Activated naive CD8-positive, alpha-beta T cell treated with anti-CD3 and anti-CD28 coated beads, Interleukin-2, amount 50 U/mL, for 16 hours (primary cell): ENCODE data around the gene CARS1.
A peak's percentile ranks its signal among the peaks of the same experiment; 100 is the strongest.

Experiments used
- DNase-seq: peaks from one replicate; pipeline ENCODE4 v3.0.0-alpha.2; 2020; ENCODE audit warnings: low read depth, low spot score

Gene CARS1

DNA sequence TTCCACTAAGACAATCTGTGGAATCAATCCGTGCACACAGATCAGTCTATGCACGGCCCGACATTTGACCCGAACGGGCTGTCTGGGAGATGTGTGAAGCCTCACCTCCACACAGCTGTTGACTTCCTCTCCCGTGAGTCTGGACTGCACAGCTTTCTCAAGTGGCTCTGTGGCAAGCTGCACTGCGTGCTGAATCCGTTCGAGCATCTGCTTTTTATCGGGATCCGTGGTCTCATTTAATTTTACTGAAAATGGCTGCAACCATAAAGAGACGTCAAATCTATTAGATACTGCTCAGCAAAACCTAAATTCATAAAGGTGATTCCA lies 19.3 kb downstream of the CARS1 start:
- DNase-seq, result no peak

DNA sequence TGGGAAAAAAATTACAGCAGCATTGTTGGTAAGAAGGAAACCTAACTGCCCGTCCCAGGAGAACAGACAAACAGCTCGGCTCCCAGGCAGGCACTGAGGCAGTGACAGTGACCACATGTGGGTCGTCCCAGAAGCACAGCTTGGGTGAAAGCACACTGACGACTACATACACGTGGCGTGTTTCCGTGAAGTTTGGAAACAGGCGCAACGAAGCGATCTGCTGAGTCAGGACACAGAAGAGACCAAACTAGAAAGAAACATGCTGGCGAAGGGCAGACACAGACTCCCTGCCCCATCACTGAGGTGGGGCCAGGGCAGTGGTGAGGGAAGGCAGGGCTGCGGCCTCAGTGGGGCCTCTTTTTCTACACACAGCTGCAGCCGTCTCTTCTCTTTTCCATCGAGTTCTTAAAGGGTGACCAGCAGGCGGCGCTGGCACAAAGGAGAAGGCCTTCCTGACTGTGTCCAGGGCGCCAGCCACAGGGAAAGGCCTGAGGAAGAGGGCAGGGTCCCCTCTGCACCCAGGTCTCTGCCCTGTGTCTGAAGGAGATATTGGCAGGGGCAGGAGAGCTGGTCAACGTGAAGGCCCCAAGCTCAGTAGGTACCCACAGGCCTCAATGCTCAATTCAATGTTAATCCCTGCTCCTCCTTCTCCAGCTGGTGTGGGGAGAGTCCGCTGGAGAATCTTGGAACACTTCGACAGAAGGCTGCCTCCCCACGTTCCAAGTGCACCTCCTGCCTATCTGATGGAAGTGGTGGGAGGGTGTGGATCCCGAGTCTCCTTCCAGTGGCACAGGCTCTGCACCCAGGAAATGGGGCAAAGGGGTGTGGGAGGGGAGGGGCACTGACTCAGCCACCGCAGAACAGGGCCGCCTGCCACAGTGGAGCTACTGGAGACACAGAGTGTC lies 19.9 kb downstream of the CARS1 start:
- no peak for DNase-seq

DNA sequence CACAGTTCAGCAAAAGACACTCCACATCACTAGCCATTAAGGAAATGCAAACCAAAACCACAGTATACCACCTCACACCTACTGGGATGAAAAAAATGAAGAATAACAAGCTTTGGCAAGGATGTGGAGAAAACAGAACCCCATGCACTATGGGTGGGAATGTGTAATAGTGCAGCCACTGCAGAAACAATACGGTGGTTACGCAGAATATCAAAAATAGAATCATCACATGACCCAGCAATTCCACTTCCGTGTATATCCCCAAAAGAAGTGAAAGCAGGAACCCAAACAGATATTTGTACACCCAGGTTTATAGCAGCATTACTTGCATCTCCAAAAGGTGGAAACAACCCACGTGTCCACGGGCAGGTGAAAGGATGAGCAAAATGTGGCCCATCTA lies 20.8 kb downstream of the CARS1 start:
- no peak for DNase-seq

DNA sequence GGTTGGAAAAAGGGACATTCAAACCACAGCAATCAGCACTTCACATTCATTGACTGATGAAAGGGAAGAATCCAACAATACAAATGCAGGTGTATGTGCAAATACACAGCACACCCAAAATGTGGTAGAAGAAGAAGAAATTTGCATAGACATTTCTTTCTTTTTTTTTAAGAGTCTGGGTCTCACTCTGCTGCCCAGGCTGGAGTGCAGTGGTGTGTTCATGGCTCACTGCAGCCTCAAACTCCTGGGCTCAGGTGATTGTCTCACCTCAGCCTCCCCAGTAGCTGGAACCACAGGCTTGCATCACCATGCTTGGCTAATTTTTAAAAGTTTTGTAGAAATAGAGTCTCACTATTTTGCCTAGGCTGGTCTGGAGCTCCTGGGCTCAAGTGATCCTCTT lies 21.9 kb downstream of the CARS1 start:
- no peak for DNase-seq

DNA sequence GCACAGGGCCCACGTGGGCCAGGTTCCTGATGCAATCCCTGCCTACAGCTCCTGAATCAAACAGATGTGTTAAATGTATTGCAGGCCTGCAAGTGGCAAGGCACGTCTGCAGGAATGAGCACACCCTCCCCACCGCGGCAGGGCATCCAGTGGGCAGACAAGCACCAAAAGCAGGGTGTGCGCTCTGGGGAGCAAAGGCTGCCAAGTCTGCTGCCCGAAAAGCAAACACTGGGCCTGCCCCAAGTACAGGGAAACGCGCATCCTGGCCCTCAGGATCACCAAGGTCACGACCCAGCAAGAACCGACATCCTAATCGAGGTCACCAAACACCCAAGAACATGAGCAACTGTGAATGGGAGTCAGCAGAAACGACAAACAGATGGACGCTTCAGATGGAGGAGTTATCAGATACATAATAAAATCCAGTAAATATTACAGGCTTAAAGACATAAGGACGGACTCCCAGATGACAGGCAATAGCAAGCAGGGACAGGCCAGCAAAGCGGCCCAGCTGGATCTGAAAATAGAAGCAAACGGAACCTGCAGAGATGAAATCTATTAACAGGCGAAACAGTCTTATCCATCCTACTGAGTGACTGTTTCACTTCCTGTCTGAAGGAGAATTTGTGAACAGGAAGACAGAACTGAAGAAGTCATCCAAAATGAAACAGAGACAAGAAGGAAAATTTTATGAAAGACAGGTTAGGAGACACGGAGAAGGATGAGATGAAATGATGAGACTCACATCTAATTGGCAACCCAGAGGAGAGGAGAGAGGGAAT lies 26.7 kb downstream of the CARS1 start:
- DNase-seq, result no peak

DNA sequence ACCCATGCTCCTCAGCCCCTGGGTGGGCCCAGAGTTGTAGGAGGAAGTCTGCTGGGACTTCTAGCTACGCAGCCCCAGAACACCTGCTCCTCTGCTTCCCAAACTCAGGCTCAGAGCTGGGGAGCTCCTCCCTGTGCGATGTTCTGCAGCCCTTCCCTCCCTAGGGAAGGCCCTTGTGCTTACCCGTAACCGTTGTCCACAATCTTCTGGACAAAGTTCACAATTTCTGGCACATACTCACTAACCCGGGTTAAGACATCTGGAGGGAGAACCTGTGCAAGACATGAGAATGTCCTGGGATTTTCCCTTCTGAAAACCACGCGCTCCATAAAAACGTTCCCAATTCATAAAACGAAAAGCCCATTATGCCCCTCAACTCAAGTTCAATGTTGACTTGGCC lies 28.4 kb downstream of the CARS1 start:
- no peak for DNase-seq

DNA sequence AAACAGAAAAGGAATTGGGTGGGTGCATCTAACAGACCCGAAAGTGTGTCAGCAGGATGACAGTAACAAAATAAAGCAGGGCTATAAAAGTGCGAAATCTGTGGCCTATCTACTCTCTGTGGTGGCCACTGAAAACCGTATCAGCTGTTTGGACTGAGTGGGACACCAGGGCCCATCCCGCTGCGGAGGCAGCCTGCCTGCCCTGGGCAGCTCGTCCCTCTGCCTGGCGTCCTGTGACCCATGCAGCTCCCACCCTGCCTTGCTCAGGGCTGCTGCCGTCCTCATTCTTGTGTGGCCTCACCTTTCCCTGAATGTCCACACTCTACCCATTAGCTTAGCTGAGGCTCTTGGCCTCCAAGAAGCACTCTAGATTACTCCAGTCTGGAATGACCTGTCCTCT lies 30.4 kb downstream of the CARS1 start:
- DNase-seq, result no peak

DNA sequence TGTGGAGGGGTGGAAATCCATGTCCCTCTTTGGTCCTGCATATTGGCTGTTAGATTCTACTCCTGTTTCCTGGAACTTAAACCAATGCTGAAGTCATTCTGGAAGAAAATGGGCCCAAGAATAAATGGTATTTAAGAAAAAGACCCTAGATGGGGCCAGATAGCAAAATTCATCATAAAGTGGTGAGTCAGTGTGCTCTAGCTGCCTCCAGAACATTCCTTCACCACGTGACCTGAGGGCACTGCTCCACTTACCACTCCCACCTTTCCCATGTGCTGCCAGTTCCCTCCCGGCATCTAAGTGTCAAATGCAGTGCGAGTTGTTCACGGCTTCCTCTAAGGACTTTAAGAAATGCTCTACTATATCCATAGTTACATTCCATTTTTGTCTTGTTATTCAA lies 34.2 kb downstream of the CARS1 start:
- DNase-seq, result no peak

DNA sequence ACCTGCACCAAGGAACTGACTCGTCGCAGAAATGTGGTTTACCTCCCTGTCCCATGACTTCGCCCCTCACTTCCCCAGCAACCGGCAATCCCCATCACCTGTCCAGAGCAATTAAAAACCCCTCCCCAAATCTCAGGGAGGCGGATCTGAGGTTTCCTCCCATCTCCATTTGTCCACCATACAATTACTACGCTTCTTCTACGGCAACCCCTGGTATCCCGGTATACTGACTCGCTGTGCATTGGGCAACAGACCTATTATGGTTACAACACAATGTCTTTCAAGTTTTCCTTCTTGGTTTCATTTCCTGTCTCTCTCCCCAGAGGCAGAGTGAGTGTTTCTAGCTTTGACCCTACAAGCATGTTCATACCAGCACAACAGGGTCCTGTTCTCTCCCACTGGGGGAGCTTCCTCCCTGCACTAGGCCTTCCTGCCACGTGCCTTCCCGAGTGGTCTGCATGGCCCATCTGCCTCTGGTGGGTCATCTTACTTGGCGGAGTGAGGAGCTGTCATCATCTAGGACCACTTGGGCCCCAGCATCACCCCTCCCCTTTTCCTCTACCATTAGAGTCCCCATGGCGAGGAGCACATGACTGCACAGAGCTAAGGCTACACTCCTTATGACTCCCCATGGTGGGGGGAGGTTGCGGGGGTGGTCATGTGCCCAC lies 34.8 kb downstream of the CARS1 start:
- DNase-seq, result no peak

DNA sequence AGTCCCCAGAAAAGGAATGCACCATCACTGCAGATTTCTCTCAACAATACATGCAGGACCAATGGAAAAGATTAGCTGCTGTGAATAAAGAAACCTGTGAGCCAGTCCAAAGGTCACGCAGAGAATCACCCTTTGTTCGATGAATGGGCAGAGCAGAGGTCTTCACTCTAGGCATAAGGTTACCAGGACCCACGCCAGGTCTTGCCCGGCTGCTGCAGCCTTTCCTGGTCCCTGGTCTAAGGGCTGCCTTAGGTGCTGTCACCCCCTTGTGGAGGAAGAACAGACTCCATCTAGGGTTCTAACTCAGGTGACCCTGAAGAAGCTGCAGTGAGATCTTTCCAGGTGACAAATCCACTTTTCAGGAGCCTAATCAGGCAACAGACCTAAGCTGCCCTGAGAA lies 36.1 kb downstream of the CARS1 start:
- DNase-seq, result no peak

DNA sequence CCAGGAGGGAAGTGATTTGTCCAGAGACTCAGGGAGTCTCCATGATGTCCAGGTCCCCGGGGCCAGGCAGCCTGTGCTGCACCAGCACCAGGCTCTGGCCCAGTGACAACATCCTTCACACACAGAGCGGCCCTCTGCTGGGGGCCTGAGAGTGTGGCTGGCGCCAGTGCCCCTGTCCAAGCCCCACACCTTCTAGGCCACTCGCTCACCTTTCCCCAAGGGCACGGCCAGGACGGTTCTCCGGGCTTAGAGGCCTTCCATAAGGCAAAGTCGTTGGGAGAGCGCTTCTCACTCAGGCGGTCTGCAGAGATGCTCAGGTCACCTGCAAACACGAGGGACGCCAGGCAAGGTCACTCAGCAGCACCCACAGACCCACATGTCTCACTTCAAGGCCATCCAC lies 37.2 kb downstream of the CARS1 start:
- DNase-seq, result no peak

DNA sequence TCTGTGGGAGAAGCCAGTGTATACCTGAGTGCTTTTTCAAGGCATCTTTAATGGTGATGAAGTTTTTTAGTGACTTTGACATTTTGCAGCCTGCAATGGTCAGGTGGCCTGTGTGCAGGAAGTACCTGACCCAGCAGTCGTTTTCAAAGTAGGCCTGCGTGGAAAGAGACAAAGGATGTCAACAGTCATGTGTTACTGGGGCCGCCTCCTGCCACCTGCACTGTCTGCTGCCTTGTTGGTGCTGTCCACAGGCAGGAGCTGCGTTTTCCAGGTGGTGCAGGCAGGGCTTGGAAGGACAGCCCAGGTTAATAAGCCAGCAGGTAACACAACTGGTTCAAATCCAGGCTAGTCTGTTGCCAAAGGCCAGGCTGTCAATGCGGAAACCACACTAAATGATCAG lies 38.6 kb downstream of the CARS1 start:
- DNase-seq, result no peak

DNA sequence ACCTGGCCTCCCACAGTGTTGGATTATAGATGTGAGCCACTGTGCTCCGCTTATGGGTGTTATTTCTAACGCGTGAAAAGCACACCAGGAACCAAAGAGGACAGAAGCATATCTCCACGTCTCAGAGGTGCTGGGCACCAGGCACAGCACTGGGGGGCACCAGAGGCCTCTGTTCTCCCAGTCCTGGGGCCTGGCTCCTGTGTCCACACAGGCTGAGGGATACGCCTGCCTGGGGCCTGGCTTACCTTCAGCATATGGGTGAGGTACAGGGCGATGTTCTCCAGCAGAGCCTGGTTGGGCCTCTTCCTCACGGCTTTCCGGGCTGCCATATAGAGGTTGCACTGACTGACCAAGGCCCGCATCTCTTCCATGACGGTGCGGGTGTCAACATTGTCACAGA lies 40.4 kb downstream of the CARS1 start:
- DNase-seq, result no peak

DNA sequence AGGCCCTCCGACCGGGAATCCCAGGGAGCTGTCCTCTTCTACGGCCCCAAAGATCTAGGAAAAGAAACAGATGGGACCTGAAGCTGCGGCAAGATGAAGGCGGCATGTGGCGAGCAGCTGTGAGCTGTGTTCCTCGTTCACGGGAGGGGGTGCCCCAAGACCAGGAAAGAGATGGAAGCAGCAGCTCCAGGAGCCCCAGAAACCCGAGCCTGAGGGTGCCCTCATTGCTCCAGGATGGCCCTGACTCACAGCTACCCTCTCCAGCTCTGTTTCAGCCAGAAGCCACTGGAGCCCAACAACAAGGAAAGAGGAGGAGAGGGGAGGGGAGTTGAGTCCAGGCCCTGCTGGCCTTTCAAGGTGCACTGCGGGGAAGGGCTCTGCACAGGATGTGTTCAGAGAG lies 41.4 kb downstream of the CARS1 start:
- no peak for DNase-seq

DNA sequence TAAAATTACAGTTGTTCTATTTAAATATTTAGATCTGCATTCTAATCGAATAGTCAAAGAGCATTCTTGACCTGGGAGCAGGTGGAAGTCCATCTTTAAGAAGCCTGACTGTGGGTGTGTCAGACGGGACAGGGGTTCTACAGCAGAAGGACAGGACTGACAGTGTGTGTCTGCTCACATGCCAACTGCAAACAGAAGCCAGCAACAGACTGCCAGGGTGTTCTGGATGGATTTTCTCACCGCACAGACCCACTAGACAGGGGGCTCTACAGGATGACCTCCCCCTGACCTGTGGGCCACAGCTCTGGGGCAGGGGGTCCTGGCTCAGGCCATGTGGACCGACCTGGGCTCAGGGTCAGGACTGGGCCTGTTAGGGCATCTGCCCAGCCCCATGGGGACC lies 42.3 kb downstream of the CARS1 start:
- DNase-seq, result no peak

DNA sequence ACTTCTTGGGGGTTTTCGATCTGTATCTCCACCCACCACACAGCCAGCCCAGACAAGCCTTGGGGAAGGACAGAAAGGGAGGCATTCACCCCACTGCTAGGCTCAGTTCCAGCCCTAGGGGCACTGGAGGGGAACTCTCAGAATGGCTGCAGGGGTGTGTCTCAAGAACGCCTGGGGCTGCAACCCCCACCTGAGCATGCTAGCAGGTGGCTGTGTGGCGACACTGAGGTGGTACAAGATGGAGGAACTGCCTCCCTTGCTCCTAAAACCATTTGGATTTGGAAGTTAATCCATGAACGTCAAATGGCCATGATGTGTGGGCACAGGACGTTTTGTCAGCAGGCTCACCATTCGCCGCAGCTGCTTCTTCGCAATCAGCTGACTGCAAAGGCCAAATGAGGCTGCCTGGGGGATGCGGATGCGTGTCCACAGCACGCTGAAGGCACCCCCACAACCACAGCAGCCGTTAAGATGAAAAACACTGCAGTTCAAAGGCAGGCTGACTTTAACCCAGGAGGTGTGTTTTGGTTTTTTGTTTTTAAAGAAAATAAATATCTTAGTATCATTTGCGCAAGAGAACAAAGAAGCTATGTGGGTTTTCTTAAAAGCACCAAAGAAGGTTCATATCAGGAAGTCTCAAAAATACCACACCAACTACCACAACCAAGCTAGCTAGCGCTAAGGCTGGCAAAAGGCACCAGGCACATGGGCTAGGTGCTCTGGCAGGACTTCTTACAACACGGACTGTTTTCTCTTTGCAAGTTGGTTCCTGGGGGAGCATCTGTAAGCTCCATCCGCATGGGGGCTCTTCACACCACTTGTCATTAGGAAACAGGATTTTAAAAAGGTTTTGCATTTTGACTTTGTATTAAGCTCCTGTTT lies 42.9 kb downstream of the CARS1 start:
- peak; percentile 20 for DNase-seq

DNA sequence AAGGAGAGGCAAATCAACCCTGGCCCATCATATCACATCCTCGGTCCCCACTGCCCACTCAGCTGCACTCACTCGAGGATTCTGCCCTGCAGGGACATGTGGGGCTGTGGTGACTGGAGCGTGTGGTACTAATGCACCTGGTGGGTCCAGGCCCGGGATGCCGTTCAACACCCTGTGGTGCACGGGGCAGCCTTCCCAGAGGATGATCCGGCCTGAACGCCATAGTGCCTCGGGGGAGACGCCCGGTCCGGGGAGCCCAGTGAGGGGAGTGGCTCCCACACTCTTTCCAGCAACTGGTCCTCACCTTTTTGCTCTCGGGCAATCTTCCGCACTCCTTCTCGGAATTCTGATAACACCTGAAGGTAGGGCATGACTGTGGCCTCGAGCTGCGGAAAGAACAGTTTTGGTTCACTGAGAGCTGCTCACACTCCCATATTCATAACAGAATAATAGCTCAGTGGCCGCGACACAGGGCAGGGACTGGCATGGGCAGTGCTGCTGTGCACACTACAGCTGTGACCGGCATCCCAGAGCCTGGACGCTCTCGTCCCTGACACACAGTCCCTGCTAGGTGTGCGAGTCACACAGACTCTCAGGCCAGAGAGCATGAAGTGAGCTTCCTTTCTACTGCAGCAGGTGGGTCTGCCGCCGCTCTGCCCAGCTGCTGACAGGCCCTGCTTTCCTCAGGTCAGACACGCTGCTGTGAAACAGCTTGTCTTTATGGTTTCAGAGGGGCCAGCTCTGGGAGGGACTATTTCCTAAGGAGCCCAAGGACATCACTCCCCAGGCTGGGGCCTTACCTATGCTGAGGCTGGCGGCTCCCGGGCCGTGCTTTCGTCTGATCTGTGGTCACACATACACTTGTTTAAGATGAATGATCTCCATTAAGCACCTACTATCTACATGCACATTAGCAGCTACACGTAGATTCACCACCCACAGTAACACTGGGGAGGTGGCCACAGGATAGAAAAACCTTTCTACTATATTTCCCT lies 45.0 kb downstream of the CARS1 start:
- no peak for DNase-seq

DNA sequence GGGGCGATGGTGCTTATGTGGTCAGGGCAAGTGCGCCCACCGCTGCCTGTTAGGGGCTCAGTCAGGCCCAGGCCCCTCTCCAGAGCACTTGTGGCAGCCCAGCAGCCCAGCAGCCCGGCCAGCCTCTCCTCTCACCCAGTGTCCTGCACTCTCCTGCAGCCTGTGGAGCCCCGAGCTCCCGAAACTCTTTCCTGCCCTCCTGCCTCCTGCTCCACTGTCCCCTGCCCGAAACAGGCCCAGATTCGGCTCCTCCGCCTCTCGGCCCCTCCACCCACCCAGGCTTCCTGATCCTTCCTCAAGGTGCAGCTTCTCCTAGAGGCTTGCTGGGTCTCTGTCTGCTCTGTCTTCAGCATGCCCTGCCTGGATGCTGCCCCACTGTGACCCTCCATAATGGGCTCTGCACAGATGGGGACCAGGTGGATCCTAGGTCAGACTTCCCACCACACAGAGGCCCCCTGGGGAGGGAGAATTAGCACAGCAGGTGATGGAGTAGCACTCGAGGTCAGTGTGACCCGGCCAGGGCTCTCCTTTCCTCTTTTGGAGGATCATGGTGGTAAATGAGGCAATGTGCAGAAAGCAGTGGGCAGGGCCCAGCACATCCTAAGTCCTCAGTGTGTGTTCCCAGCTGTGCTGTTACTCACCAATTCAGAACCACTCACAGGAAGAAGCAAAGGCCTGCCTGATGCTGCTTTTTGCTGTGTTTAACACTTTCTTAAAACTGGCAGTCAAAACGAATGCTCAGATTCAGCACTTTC lies 46.5 kb downstream of the CARS1 start:
- DNase-seq, result no peak

DNA sequence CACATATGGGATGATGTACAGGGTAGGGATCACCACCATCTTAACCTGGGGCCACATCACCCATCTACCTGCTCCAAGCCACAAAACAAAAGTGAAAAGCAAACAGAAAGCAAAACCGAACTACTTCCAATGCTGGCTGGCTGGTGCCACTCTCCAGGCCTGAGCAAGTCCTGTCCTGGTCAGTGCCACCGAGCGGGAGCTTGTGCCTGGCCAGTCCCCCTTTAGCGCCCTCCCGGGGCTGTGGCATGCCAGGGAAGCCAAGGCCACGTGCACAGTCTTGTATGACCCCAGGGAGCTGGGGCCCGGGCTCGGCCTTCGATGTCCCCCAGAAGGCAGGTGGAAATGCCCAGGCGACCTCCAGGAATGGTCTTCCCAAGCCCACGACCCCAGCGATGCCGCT lies 47.2 kb downstream of the CARS1 start:
- DNase-seq, result no peak

DNA sequence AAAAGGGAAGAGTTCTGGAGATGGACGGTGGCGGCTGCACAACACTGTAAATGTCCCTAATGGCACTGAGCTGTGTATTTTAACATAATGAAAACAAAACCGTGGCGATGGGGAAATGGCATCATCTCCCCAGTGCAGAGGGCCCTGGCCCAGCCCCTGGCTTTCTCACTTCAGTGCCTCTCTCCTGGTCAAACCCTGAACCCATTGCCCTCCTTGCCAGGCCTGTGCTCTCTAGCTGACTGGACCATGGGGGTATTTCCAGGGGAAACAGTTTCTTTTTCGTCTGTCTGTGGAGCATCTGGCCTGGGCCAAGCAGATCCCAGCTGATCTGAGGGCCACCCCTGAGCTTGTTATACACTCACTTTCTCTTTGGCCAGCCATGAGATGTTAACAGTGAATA lies 47.7 kb downstream of the CARS1 start:
- no peak for DNase-seq
